Measurements from ENCODE around the gene MSANTD1. TPM values are rescaled to one million over a fixed set of nuclear protein-coding genes. Genes with fewer than 3 reads are reported as not detected.
A peak's percentile ranks its signal among the peaks of the same experiment; 100 is the strongest.

MSANTD1 gene
- total RNA-seq, 4 donors from 2014 or later: 2.0 to 4.9 (median 2.4) TPM

DNA sequence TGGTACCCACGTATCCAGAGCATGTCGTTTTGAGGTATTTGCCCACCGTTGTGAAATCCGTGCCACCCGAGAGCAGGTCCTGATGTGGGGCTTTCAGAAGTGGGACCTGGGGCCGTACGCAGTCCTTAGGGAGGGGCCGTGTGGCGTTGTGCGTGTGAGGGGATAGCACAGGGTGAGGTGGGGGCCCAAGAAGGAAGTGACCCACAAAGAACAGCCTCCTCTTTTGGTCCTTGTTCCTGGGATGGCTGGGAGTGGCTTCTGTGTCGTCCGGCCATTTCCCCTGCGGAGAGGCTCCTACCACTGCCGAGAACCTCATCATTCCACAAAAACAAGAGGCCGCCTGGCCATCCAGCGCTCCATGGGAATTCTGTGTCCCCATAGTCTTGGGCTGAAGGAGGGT lies 17.0 kb upstream of the MSANTD1 start:
- H3K27me3 ChIP-seq: no peaks in the 10 kb centered on the region
- WGBS, 2 donors: 95 to 97% methylated on average over 15 to 16 of the region's 16 CpGs
- H3K27ac ChIP-seq: no peak overlapping the region
- no peak for DNase-seq
- H3K9me3 ChIP-seq: no peaks in the 10 kb centered on the region
- TF ChIP-seq POLR2A (IDR thresholded peaks at IDR 0.05): no peak
- TF ChIP-seq, protein P1, sequence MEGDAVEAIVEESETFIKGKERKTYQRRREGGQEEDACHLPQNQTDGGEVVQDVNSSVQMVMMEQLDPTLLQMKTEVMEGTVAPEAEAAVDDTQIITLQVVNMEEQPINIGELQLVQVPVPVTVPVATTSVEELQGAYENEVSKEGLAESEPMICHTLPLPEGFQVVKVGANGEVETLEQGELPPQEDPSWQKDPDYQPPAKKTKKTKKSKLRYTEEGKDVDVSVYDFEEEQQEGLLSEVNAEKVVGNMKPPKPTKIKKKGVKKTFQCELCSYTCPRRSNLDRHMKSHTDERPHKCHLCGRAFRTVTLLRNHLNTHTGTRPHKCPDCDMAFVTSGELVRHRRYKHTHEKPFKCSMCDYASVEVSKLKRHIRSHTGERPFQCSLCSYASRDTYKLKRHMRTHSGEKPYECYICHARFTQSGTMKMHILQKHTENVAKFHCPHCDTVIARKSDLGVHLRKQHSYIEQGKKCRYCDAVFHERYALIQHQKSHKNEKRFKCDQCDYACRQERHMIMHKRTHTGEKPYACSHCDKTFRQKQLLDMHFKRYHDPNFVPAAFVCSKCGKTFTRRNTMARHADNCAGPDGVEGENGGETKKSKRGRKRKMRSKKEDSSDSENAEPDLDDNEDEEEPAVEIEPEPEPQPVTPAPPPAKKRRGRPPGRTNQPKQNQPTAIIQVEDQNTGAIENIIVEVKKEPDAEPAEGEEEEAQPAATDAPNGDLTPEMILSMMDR (IDR thresholded peaks at IDR 0.05): no peak
- no peaks in the 10 kb centered on the region for H3K4me1 ChIP-seq
- no peak overlapping the region for H3K4me3 ChIP-seq (replicated peaks in 1 of 3)
- peaks cover 50 to 65% of the 10 kb centered on the region in 2 donors for H3K36me3 ChIP-seq
- intact Hi-C loops (cut with DNase I): no loop called here

DNA sequence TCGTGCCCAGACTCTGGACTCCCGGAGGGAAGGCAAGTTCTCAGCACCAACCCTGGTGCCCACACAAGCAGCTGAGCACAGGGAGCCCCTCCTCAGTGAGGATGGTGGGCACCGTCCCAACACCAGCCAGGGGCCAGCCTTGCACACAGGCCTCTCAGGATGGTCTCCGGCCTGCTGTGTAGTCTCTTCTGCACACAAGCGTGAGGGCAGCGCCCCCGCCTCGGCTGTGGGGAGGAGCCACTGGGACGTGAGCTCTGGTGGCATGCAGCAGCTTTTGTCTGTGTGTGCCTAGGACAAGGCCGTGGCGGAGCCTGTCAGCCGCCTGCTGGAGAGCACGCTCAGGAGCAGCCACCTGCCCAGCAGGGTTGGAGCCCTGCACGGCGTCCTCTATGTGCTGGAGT lies 16.1 kb upstream of the MSANTD1 start:
- intact Hi-C loops (cut with DNase I): no loop called here
- H3K9me3 ChIP-seq: no peaks in the 10 kb centered on the region
- WGBS, 2 donors: 87 to 100% methylated on average over 1 to 9 of the region's 15 CpGs
- TF ChIP-seq, protein P1 (IDR thresholded peaks at IDR 0.05): no peak
- TF ChIP-seq POLR2A (IDR thresholded peaks at IDR 0.05): no peak
- peaks cover 50 to 68% of the 10 kb centered on the region in 2 donors for H3K36me3 ChIP-seq
- H3K27ac ChIP-seq: no peak overlapping the region
- no peak overlapping the region for H3K4me3 ChIP-seq (replicated peaks in 1 of 3)
- no peak for DNase-seq
- H3K27me3 ChIP-seq: no peaks in the 10 kb centered on the region
- no peaks in the 10 kb centered on the region for H3K4me1 ChIP-seq

DNA sequence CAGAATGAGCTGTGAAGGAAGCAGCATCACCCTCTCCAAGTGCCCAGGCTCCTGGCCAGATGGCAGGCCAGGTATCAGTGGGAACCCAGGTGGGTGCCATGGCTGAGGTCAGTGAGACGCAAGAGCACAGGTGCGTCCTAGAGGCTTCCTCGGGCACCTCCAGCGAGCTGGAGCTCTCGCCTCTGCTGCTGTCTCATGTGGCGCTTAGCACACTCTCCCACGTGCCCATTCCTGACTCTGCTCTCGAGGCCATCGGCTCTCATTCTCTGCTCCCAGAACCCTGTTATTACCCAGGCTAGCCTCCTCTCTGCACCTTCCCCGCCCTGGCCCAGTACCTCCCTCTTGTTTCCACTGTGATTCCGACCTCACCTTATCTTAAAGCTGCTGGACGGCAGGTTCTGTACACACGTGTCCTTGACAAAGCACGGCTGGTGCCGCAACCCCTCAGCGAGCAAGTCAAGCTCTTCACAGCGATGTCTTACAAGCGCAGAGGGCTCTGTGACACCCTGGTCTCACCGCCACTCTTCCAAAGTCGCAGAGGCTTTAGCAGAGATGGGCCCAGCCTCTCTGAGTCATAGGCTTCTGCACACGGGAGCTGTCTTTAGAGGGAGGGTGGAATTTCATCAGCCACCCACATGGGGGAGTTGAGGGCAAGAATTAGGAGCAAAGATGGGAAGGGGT lies 15.4 kb upstream of the MSANTD1 start:
- 92 to 93% methylated on average over 21 of the region's 21 CpGs for WGBS, 2 donors
- Histone ChIP-seq H3K4me3 (replicated peaks in 1 of 3) (no peak overlapping the region), H3K4me1 (no peaks in the 10 kb centered on the region), H3K9me3 (no peaks in the 10 kb centered on the region), H3K27ac (no peak overlapping the region), H3K36me3 (peaks cover 46 to 63% of the 10 kb centered on the region in 2 donors), H3K27me3 (no peaks in the 10 kb centered on the region)
- intact Hi-C loops (cut with DNase I): no loop called here
- DNase-seq: no peak
- TF ChIP-seq, protein P1 (IDR thresholded peaks at IDR 0.05): no peak
- TF ChIP-seq POLR2A (IDR thresholded peaks at IDR 0.05): no peak

DNA sequence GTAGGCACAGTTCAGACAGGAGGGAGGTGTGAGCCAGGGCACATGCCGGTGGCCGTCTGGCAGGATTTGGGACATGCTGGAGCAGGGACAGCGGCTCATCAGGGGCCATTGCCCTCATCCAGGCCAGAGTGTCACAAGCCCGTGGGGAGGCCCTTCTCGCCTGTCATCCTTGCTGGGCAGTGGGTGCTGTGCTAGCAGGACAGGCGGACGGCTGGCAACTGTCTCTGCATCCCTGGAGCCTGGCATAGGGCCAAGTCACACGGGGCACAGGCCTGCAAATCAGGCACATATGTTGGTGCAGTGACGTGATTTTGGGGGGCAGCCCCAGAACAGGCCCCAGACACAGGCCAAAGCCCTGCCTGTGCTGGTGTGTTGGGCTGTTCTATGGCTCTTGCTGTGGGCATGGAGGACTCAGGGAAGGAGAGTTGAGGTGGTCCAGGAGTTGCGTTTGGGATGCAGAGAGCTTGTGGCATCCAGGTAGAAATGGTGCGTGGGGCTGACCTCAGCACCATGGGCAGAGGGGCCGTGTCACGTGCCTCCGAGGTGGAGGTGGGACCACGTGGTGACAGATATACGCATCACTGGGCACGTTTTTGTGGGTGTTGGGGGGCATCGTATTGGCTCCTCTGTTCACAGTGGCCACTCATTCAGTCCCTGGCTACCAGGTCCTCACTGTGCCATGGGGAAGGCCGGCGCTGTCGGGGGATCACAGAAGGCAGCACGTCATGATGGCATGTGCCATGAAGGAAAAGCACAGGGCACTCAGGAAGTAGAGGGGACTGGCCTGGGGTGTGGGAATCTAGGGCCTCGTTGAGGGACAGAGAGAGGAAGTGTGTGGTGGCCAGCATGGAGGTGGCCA lies 14.6 kb upstream of the MSANTD1 start:
- H3K27ac ChIP-seq: no peak overlapping the region
- peaks cover 45 to 60% of the 10 kb centered on the region in 2 donors for H3K36me3 ChIP-seq
- no peaks in the 10 kb centered on the region for H3K27me3 ChIP-seq
- no peaks in the 10 kb centered on the region for H3K4me1 ChIP-seq
- no peaks in the 10 kb centered on the region for H3K9me3 ChIP-seq
- H3K4me3 ChIP-seq (replicated peaks in 1 of 3): no peak overlapping the region
- DNase-seq: peak in 1 of 2 donors; percentile 10
- 90 to 92% methylated on average over 18 of the region's 23 CpGs for WGBS, 2 donors
- TF ChIP-seq, protein P1 (IDR thresholded peaks at IDR 0.05): no peak
- no peak for TF ChIP-seq POLR2A (IDR thresholded peaks at IDR 0.05)
- intact Hi-C loops (cut with DNase I): no loop called here

DNA sequence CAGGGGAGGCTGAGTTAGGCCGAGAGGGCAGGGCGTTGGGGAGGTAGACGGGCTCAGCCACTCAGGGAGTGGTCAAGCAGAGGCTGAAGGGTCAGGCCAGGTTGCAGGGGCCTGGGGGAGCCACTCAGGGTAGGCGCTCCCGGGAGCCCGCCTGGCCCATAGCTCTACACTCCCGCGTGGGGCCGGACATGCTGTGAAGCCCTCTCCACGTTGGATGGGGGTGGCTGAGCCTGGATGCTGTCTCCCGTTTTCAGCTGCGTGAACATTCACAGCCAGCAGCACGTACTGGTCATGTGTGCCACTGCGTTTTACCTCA lies 14.0 kb upstream of the MSANTD1 start:
- Histone ChIP-seq H3K4me1 (no peaks in the 10 kb centered on the region), H3K9me3 (no peaks in the 10 kb centered on the region), H3K36me3 (peaks cover 45 to 60% of the 10 kb centered on the region in 2 donors), H3K27ac (no peak overlapping the region), H3K4me3 (replicated peaks in 1 of 3) (no peak overlapping the region), H3K27me3 (no peaks in the 10 kb centered on the region)
- WGBS, 2 donors: 91 to 92% methylated on average over 13 to 14 of the region's 14 CpGs
- DNase-seq: no peak
- TF ChIP-seq, protein P1 (IDR thresholded peaks at IDR 0.05): no peak
- TF ChIP-seq POLR2A (IDR thresholded peaks at IDR 0.05): no peak
- intact Hi-C loops (cut with DNase I): no loop called here

All from thyroid gland (tissue), 4 donors.